Cardiac atrium fibroblast (primary cell): ENCODE measurements around the gene ZNF330. TPM values are rescaled to one million over a fixed set of nuclear protein-coding genes. Genes with fewer than 3 reads are reported as not detected.

ENCODE experiments used
- total RNA-seq: library from RNA; depleted of rRNA; stranded (reverse); fragments of >200 nt; gene quantifications from 2 replicates; pipeline ENCODE4 v1.2.3, GENCODE V29; 2015

Gene ZNF330
- 15.2 and 16.6 TPM in 2 replicates for total RNA-seq

GRCh38 chr4:141220691-141221659, at the start of gene ZNF330:
Gene ZNF330 (plus strand): TSS chr4:141220895. CDS start chr4:141222372, 1,477 bp downstream.

Other genes starting within 250 kb of the ZNF330 start
- 0.54 and 2.3 TPM in 2 replicates for gene RNF150, start 87.4 kb upstream of the ZNF330 start, total RNA-seq